SK-N-SH (cell line): ENCODE results near the gene HTR2C.
"Not testable (repeated sequence)": the region's sequence is repeated elsewhere in the genome, so short reads cannot be mapped to it uniquely, and the experiment has no call there.

Experiments
- EP300 ChIP-seq, 2 experiments: IDR thresholded peaks; 2 replicates each; pipeline versions ENCODE4 v1.4.0 to v1.6.1; 2012; ENCODE audit warnings: borderline replicate concordance in 1 of 2, low read depth in 1 of 2, low read length in 1 of 2
- EZH2phosphoT487 ChIP-seq: fragments of 200-600 bp; sonication (generic); IDR thresholded peaks from 2 replicates; pipeline ENCODE4 v1.6.1; 2017; ENCODE audit warnings: low read depth, mixed run types, mild to moderate bottlenecking, antibody characterized with exemption, moderate library complexity, borderline replicate concordance
- RCOR1 ChIP-seq: fragments of 150-350 bp; IDR thresholded peaks from 2 replicates; pipeline ENCODE4 v1.6.1; 2017; ENCODE audit warnings: antibody characterized with exemption, low read length
- RXRA ChIP-seq: IDR thresholded peaks from 2 replicates; pipeline ENCODE4 v1.4.0; 2012; ENCODE audit warnings: low read depth, mild to moderate bottlenecking, borderline replicate concordance
- SIN3A ChIP-seq: IDR thresholded peaks from 2 replicates; pipeline ENCODE4 v1.6.1; 2012; ENCODE audit warnings: low read depth, mild to moderate bottlenecking, low read length, moderate library complexity, borderline replicate concordance
- TAF1 ChIP-seq: IDR thresholded peaks from 2 replicates; pipeline ENCODE4 v1.6.1; 2012; ENCODE audit warnings: low read depth, mild to moderate bottlenecking, low read length, moderate library complexity, borderline replicate concordance
- TEAD4 ChIP-seq: IDR thresholded peaks from 2 replicates; pipeline ENCODE4 v1.4.0; 2012; ENCODE audit warnings: mild to moderate bottlenecking, borderline replicate concordance; ENCODE audit not compliant: insufficient read depth
- TF ChIP-seq, protein P1 (sequence below): fragments of 200-600 bp; sonication (generic); IDR thresholded peaks from 2 replicates; pipeline ENCODE4 v1.6.1; 2017; ENCODE audit warnings: antibody characterized with exemption, mild to moderate bottlenecking, moderate library complexity
- TF ChIP-seq, protein P2 (sequence below): IDR thresholded peaks from 2 replicates; pipeline ENCODE4 v1.4.0; 2012; ENCODE audit warnings: low read depth
- TF ChIP-seq, protein P3 (sequence below): fragments of 150-350 bp; IDR thresholded peaks from 2 replicates; pipeline ENCODE4 v1.6.1; 2017; ENCODE audit warnings: antibody characterized with exemption, low read length, low read depth, borderline replicate concordance

DNA sequence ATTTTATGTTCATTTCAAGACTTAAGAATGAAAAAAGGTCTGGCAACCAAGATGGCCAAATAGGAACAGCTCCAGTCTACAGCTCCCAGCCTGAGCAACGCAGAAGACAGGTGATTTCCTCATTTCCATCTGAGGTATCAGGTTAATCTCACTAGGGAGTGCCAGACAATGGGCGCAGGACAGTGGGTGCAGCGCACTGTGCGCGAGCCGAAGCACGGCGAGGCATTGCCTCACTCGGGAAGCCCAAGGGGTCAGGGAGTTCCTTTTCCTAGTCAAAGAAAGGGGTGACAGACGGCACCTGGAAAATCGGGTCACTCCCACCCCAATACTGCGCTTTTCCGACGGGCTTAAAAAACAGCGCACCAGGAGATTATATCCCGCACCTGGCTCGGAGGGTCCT, 116.6 kb downstream of the HTR2C start:
- TF ChIP-seq, protein P1, sequence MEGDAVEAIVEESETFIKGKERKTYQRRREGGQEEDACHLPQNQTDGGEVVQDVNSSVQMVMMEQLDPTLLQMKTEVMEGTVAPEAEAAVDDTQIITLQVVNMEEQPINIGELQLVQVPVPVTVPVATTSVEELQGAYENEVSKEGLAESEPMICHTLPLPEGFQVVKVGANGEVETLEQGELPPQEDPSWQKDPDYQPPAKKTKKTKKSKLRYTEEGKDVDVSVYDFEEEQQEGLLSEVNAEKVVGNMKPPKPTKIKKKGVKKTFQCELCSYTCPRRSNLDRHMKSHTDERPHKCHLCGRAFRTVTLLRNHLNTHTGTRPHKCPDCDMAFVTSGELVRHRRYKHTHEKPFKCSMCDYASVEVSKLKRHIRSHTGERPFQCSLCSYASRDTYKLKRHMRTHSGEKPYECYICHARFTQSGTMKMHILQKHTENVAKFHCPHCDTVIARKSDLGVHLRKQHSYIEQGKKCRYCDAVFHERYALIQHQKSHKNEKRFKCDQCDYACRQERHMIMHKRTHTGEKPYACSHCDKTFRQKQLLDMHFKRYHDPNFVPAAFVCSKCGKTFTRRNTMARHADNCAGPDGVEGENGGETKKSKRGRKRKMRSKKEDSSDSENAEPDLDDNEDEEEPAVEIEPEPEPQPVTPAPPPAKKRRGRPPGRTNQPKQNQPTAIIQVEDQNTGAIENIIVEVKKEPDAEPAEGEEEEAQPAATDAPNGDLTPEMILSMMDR, result not testable (repeated sequence)
- TF ChIP-seq SIN3A; RCOR1; TEAD4; EP300 (IDR thresholded peaks at IDR 0.05; ENCODE audit: borderline replicate concordance in 1 of 2, low read depth in 1 of 2, low read length in 1 of 2); RXRA; EZH2phosphoT487; TAF1: not testable (repeated sequence)
- TF ChIP-seq, protein P2, sequence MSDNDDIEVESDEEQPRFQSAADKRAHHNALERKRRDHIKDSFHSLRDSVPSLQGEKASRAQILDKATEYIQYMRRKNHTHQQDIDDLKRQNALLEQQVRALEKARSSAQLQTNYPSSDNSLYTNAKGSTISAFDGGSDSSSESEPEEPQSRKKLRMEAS, result not testable (repeated sequence)
- TF ChIP-seq, protein P3, sequence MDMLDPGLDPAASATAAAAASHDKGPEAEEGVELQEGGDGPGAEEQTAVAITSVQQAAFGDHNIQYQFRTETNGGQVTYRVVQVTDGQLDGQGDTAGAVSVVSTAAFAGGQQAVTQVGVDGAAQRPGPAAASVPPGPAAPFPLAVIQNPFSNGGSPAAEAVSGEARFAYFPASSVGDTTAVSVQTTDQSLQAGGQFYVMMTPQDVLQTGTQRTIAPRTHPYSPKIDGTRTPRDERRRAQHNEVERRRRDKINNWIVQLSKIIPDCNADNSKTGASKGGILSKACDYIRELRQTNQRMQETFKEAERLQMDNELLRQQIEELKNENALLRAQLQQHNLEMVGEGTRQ, result not testable (repeated sequence)
